ENCODE results near the gene FAM83D.

The FAM83D gene

GRCh38 chr20:38926142-38926933 is at the start of gene FAM83D:
FAM83D (plus strand) TSS chr20:38926417; CDS start chr20:38926443, 26 bp downstream.
- DNase-seq = peak; percentile 58 to 97 (median 92)

DNA sequence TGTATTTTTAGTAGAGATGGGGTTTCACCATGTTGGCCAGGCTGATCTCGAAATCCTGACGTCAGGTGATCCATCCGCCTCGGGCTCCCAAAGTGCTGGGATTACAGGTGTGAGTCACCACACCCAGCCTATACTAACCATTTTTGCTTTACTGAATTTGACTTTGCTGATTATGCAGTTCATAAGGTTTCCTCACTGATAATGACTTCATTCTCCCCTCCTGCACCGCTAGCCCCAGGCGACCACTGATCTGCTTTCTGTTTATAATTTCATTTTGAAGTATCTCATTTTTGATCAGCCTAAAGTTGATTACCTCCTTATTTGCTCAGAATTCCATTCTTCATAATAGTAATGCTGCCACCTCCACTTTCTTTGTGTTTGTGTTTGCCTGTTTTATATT is 48.7 kb upstream of the FAM83D start:
- DNase-seq = no peak

- no peak for DNase-seq
Measured at GRCh38 chr20:38878866-38879265, 47.4 kb upstream of the FAM83D start.

DNA sequence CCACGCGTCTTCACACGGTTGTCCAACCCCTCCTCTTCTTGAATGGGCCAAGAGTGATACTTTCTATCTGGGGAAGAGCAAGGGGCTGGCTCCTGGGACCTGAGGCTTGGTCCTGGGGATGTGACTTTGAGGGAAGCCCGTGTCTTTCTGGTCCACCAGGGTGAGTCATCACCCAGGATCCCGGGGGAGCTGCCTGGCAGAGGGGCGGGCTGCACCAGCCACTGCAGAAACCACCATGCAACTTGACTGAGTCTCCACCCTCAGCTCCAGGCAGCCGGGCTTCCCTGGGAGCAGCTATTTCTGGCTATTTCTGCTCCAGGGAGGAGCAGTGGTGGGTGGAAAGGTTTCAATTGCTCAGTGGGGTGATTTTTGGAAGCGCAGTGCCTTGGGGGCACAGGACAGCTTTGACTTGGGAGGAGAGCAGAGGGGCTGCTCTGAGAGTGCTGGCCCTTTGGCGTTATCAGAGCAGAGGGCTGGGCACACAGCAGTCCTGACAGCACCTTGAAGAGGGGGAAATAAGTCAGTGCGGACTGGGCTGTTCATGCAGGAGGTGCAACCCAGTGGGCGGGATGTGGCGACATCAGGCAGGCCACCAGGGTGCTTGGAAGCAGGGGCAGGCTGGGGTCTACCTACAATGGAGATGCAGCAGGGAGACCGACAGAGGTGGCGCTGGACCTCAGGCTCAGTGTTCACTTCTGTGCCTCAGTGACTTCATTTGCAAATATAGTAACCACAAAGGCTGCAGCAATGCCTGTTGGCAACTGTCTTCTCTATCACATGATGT is 45.1 kb upstream of the FAM83D start:
- DNase-seq = peak in 14 of 58 donors; percentile 6 to 64 (median 30)

- DNase-seq = no peak
Measured at GRCh38 chr20:38881806-38882440, 44.3 kb upstream of the FAM83D start.

- DNase-seq = no peak
Measured at GRCh38 chr20:38882600-38882999, 43.6 kb upstream of the FAM83D start.

DNA sequence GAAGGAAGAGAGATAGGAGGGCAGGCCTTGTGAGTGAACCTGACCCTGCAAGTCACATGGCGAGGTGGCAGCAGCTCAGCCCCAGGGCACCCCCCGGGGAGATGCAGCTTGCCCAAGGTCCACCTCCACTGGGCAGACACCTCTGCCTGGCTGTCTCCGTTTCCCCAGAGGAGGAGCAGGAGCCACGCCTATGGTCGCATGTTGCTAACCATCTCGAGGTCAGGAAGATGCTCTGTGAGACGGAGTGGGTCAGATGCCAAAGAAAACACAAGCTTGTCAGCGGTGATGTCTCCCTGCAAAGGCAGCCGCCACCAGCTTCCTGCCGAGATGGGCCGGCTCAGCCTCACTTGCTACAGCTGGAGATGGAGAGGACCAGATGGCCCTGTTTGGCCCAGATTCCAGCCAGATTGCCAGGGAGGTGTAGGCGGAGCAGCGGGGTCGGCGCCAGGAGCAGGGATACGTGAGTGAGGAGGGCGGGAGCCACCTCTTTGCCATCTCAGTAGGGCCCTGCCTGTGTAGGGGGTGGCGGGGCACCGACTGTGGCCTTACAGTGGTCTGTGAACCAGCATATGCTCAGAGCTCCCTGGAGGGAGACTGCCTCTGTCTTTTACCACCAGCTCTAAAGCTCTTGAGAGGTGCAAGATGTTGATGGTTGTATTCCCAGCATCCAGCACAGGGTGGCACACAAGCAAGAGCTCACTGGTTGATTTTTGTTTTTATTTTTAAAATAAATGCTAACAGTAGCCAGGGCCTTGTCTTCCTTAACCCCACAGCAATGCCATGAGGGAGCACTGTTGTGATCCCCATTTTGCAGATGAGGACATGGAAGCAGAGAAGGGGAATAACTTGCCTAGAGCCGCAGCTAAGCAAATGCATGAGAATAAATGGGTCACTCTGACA is 42.9 kb upstream of the FAM83D start:
- peak in 53 of 58 donors; percentile 29 to 90 (median 65) for DNase-seq

DNA sequence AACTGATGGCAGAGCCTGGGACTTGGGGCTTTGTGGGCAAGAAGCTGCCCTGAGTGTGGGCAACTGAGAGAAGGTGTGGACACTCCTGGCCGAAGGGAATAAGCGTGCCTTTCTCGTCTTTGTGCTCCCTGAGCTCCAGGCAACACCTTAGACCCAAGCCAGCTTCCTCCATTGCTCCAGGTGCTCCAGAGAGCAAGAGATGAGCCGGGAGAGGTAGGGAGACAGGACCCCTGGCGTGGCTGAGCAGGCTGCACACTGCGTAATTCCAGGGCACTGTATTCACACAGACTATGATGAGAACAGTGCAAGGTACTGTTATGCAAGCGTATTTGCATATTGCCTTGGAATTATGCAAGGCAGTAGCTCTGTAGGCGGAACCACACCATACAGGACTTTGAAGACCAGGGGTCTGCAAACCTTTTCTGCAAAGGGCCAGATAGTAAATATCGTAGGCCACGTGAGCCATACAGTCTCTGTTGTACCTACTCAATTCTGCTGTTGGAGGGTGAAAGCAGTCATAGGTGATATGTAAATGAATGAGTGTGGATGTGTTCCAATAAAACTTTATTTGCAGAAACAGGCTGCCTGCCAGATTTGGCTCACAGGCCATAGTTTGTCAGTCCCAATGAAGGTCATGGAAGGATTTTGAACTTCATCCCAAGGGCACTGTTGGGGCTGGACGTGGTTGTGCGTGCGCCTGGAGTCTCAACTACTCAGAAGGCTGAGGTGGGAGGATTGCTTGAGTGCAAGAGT is 42.1 kb upstream of the FAM83D start:
- peak in 4 of 58 donors; percentile 12 to 41 (median 30) for DNase-seq

DNA sequence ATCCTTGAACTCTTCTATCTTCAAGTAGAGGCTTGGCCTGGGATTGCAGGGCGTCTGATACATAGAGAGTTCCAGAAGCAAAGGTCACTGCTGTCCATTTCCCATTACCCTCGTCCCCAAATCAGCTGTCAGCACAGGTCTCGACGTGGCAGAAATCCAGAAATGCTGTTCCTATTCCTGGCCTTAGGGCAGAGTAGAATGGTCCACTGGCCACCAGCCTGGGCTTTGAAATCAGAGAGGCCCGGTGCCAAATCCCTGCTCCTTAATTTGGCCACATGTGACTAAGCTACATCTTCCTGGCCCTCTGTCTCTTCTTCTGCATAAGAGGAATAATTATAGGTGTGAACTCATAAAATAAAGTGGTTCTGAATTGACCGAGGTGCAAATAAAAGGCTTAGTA is 40.9 kb upstream of the FAM83D start:
- no peak for DNase-seq

DNA sequence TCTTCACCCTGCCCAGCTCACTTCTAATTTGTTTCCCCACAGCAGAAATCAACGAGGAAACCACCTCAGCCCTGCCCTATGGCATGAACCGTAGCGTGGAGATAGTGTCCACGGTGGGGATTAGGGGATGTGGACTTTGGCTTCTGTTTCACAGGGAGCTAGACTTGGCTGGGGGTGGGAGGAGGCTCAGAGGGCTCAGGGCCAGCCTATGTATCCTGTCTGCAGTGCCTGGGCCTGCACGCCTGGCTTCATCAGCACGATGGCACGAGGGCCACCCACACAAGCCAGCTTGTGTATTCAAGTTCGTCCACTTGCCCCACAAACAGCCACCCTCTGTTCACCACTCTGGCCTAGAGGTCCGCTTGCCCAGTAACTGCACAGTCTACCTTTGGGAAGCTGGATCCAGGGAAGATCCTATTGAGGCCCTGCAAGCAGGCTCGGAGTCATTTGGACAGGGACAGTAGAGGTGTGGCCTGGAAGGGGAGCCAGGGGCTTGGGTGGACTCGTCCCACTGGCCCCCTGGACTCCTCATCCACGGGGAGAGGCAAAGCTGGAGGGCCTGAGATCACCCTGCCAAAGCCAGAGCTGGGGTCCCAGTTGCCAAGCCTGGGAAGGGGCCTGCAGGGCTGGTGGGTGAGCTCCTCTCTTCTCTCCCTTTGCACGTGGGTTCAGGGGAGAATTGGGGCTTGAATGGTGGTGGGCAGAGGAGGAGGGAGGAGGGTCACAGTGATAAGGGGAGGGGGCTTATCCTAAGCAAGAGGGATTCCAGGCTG is 38.0 kb upstream of the FAM83D start:
- peak in 43 of 58 donors; percentile 14 to 86 (median 61) for DNase-seq

DNA sequence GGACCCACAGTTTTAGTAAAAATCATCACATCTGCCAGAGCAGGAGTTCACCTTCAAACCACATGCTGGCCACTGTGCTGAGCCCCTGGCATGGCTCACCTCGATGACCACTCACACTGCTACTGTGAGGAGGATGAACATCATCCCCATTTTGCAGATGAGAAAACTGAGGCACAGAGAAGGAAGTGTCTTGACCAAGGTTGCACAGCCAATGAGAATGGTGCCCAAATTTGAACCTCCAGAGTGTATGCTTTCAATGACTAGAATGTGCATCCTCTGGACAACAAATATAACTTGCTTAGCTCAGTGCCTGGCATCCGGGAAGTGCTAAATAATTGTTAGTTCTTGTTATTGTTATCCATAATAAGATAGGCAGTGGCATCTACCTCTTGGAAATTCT is 37.2 kb upstream of the FAM83D start:
- no peak for DNase-seq

DNA sequence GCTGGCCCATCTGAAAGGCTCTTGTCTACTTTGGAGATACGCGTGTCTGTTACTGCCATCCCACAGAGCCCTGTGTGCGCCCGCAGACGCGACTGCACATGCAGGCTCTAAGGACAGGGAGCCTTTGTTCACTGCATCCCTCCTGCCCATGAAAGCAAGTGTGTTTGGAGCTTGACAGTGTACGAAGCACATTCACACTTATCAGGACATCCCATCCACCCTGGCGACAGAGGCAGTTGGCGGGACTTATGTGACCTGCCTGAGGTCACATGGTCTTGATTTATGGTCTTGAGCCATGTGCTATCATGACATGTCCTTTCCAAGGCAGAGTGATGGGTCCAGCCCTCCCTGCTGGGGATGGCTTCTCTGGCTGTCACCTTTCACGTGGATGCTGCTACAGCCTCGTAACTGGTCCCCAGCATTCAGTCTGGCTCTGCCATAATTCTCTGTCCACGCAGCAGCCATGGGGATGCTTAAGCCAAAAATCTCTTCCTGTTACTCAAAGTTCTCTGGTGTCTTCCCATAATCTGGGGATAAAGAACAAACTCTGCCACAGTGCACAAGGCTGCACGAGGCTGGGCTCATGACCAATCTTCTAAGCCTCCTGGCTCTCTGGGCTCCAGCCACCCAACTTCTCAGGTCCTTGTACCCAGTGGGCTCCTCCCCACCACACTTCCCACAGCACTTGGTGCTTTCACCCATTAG is 36.3 kb upstream of the FAM83D start:
- peak in 52 of 58 donors; percentile 16 to 95 (median 78) for DNase-seq

DNA sequence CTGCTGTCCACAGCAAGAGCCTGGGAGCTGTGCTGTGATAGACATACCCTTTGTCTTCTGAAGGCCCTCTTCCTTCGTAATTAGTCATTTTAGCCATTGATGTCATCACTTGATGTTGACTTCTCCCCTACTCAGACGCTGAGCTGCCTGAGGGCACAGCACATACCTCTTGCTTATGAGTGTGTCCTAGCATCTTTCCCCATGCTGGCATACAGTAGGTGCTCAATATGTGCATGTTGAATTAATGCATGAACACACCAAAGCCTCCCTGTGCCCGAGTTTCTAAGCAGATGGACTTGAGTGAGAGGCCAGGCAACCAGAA is 35.8 kb upstream of the FAM83D start:
- DNase-seq = no peak

DNA sequence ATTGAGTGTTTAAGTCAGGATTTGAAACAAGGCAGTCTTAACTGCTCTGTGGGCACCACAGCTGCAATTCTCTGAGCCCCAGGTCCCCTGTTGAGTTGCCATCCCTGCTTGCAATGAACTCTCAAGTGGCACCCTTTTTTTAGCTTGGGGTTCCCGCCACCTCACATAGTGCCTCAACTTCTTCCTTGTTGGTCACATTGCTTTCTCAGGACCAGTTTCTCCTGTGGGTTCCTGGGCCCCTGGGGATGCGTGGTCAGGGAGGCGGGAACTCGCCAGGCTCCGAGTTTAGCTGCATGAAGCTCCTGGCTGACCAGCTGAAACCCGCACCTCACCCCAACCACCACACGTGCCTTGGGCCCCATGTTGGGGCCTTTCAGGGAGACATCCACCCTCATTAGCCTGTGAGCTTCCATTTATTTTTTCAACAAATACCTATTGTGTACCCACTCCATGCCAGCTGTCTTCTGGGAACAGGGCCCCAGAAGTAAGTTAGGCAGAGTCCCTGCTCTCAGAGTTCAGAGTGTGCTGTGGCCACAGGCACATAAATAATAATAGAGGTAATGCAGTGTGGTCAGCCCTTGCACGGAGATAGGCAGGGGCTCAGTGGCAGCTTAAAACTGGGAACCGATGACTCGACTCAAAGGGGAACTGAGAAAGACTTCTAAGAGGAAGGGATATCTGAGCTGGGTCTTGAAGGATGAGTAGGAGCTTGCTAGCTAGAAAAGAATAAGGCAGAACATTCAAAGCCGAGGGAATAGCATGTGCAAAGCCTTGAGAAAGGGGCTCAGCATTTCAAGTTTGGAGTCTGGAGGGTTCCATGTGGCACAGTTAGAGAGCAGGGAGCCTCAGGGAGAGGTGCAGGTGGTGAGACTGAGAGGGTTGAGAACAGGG is 33.9 kb upstream of the FAM83D start:
- no peak for DNase-seq

DNA sequence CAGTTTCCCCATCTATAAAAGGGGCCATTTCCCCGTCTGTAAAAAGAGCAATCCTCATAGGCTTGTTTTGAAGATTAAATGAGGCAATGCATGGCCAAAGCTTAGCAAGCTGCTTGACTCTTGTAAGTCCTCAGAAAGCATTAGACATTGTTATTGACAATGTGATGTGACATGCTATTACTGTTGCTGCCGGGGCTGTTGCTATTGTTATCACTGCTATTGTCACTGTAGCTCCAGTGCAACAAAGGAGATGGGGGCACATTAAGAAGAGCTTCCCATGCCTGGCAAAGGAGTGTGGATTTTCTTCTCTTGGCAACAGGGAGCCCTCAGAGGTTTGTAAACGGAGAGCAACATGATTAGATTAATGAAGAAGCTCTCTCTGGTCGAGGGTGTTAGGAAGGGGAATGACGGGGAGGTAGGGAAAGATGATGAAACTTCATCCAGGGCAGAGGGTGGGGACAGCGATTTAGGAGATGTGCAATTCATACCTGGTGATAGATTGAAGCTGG is 33.1 kb upstream of the FAM83D start:
- DNase-seq = no peak

DNA sequence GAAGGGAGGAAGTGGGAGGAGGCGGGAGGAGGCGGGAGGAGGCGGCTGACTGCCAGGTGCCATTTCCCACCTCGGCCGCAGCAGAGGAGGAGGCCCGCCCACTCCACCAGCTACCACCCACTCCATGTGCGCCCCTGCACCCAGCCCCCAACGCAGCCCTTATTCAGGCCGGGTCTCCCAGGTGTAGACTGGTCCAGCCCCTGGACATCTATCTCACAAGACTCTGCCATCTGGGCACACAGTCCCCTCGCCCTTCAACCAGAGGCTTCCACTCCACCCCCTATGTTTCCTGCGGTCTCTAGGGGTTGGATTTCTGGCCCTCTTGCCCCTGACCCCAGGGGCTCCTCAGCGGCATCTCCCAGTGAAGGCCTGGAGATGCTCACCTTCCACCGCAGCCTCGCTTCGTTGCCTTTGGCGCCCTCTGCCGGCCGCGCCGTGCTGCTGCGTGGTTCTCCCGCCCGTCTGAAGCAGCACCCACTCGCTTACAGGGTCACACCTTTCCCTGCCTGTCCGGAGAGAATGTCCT is 32.6 kb upstream of the FAM83D start:
- peak in 51 of 58 donors; percentile 20 to 86 (median 72) for DNase-seq
